SK-N-SH (cell line): ENCODE results near the gene CHMP1A. TPM values are rescaled to one million over a fixed set of nuclear protein-coding genes. Genes with fewer than 3 reads are reported as not detected.

Experiments used
- CTCF ChIA-PET: fragments of 300-600, 350-600 bp; formaldehyde crosslinking; extraction: SDS; loops from one replicate; lab custom pipeline; 2021; lab: Yijun Ruan, JAX
- POLR2A ChIA-PET: fragments of 350-600 bp; sonication (Branson Sonifier 250); formaldehyde crosslinking; extraction: SDS; loops from one replicate; lab custom pipeline; 2020; ENCODE audit warnings: antibody characterized with exemption, inconsistent platforms; lab: Yijun Ruan, JAX
- DNase-seq: peaks from one replicate; pipeline ENCODE4 v3.0.0; 2012
- H2AFZ ChIP-seq: fragments of 200-600 bp; sonication (generic); 2 replicates; pipeline ENCODE4 v1.8.1; 2016; ENCODE audit warnings: antibody characterized with exemption, mild to moderate bottlenecking, low read depth
- H3F3A ChIP-seq: fragments of 200-600 bp; sonication (generic); replicated peaks from 2 replicates; pipeline ENCODE3; 2016; ENCODE audit warnings: antibody characterized with exemption, mild to moderate bottlenecking; ENCODE audit not compliant: insufficient read depth
- H3K27ac ChIP-seq, 2 experiments: fragments of 200-500 bp in 1 of 2; fragments of 200-600 bp in 1 of 2; sonication (Bioruptor generic) in 1 of 2; sonication (generic), shearing (Covaris generic) in 1 of 2; 2 replicates each; pipeline versions ENCODE4 v1.5.1 to v1.6.1; 2014 to 2016; ENCODE audit warnings: low read depth in 2 of 2, inconsistent platforms in 1 of 2, low read length in 1 of 2, mild to moderate bottlenecking in 1 of 2, mixed read lengths in 1 of 2
- H3K27me3 ChIP-seq: fragments of 200-600 bp; sonication (generic), shearing (Covaris generic); 2 replicates; pipeline ENCODE4 v1.6.1; 2016; ENCODE audit warnings: mixed run types; ENCODE audit not compliant: insufficient read depth
- H3K36me3 ChIP-seq, 2 experiments: fragments of 200-500 bp in 1 of 2; fragments of 200-600 bp in 1 of 2; sonication (Bioruptor generic) in 1 of 2; sonication (generic) in 1 of 2; replicated peaks in 1 of 2; 2 replicates each; pipeline versions ENCODE3 to v1.5.1; 2014 to 2016; ENCODE audit warnings: low read length in 1 of 2, mild to moderate bottlenecking in 1 of 2; ENCODE audit not compliant: insufficient read depth in 2 of 2, control insufficient read depth in 1 of 2
- H3K4me1 ChIP-seq, 2 experiments: fragments of 200-500 bp in 1 of 2; fragments of 200-600 bp in 1 of 2; sonication (Bioruptor generic) in 1 of 2; sonication (generic), shearing (Covaris generic) in 1 of 2; 2 replicates each; pipeline versions ENCODE4 v1.5.1 to v1.6.1; 2014 to 2016; ENCODE audit warnings: low read depth in 1 of 2, low read length in 1 of 2, mixed run types in 1 of 2; ENCODE audit not compliant: insufficient read depth in 2 of 2, control insufficient read depth in 1 of 2
- H3K4me2 ChIP-seq: fragments of 200-600 bp; sonication (generic), shearing (Covaris generic); 2 replicates; pipeline ENCODE4 v1.6.1; 2017; ENCODE audit warnings: mixed run types
- H3K4me3 ChIP-seq, 2 experiments: fragments of 200-500 bp in 1 of 2; fragments of 200-600 bp in 1 of 2; sonication (Bioruptor generic) in 1 of 2; sonication (generic), shearing (Covaris generic) in 1 of 2; 2 replicates each; pipeline versions ENCODE4 v1.5.1 to v1.8.1; 2014 to 2016; ENCODE audit warnings: low read depth in 2 of 2, inconsistent platforms in 1 of 2, low read length in 1 of 2, mild to moderate bottlenecking in 1 of 2, mixed read lengths in 1 of 2, moderate library complexity in 1 of 2
- H3K79me2 ChIP-seq: fragments of 200-600 bp; sonication (generic); 2 replicates; pipeline ENCODE4 v1.8.1; 2017; ENCODE audit warnings: mild to moderate bottlenecking; ENCODE audit not compliant: insufficient read depth
- H3K9ac ChIP-seq: fragments of 200-600 bp; sonication (generic); 2 replicates; pipeline ENCODE4 v1.6.1; 2017; ENCODE audit warnings: mixed run types
- H3K9me2 ChIP-seq: fragments of 200-600 bp; sonication (generic); 2 replicates; pipeline ENCODE4 v1.6.1; 2017; ENCODE audit warnings: mixed run types
- H3K9me3 ChIP-seq: fragments of 200-600 bp; sonication (generic); 2 replicates; pipeline ENCODE4 v1.6.1; 2017; ENCODE audit warnings: mixed run types, mild to moderate bottlenecking, moderate library complexity
- H4K20me1 ChIP-seq: fragments of 200-600 bp; sonication (generic); 2 replicates; pipeline ENCODE4 v1.6.1; 2017; ENCODE audit warnings: mild to moderate bottlenecking, mixed run types; ENCODE audit not compliant: insufficient read depth
- FOSL2 ChIP-seq: IDR thresholded peaks from 2 replicates; pipeline ENCODE4 v1.4.0; 2012; ENCODE audit warnings: low read depth, mild to moderate bottlenecking, moderate library complexity, borderline replicate concordance
- IRF3 ChIP-seq: fragments of 150-350 bp; IDR thresholded peaks from 2 replicates; pipeline ENCODE4 v1.6.1; 2016; ENCODE audit warnings: mild to moderate bottlenecking, low read depth, low read length
- JUND ChIP-seq: IDR thresholded peaks from 2 replicates; pipeline ENCODE4 v1.4.0; 2012
- PBX3 ChIP-seq: IDR thresholded peaks from 2 replicates; pipeline ENCODE4; 2012
- RCOR1 ChIP-seq: fragments of 150-350 bp; IDR thresholded peaks from 2 replicates; pipeline ENCODE4 v1.6.1; 2017; ENCODE audit warnings: antibody characterized with exemption, low read length
- TEAD4 ChIP-seq: IDR thresholded peaks from 2 replicates; pipeline ENCODE4 v1.4.0; 2012; ENCODE audit warnings: mild to moderate bottlenecking, borderline replicate concordance; ENCODE audit not compliant: insufficient read depth
- USF2 ChIP-seq: fragments of 150-350 bp; IDR thresholded peaks from 2 replicates; pipeline ENCODE4 v1.6.1; 2017; ENCODE audit warnings: antibody characterized with exemption, low read length, low read depth, borderline replicate concordance
- YY1 ChIP-seq: IDR thresholded peaks from 2 replicates; pipeline ENCODE4 v1.4.0; 2012; ENCODE audit warnings: low read depth, mild to moderate bottlenecking
- WGBS: methylation state at CpG from one replicate; pipeline ENCODE4 v1.1.6; 2017; ENCODE audit warnings: low lambda C conversion rate; 5-methylcytosine and 5-hydroxymethylcytosine counted together
- polyA plus RNA-seq, 3 experiments: library from polyadenylated mRNA; depleted of rRNA; stranded (reverse); fragments of >200 nt; gene quantifications; 2 replicates each; pipeline ENCODE4 v1.2.3, GENCODE V29; 2012
- TF ChIP-seq, protein P1 (sequence below): IDR thresholded peaks from 2 replicates; pipeline ENCODE4 v1.6.1; 2012; ENCODE audit warnings: mild to moderate bottlenecking, low read depth, low read length, moderate library complexity
- TF ChIP-seq, protein P2 (sequence below): IDR thresholded peaks from 2 replicates; pipeline ENCODE4 v1.4.0; 2012; ENCODE audit warnings: low read depth

Gene CHMP1A
- polyA plus RNA-seq, 1 of the 3 experiments (the other 2 are of a cell fraction): 138 TPM

DNA sequence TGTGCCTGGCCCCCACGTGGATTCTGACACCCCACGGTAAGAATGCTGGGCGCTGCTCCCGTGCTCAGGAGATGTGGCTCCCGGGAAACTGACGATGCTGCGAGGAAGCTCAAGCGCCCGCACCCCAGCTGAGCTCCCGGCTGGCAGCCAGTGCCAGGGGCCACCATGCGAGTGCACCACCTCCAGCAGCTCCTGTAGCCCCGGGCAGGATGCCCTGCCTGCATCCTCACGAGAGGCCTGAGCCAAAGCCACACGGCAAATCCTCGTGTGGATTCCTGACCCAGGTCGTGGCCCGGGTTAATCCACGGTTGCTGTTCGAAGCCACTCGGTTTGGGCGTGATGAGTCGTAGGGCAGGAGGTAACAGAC is 55.6 kb downstream of the CHMP1A start:
- H3K9ac ChIP-seq: peak overlapping the region; percentile 29; the same call in 1 of the 2 replicates

More for the DNA sequence above, 55.6 kb downstream of the CHMP1A start:
- peak overlapping the region; percentile 66; the same call in 1 of the 2 replicates for H3K4me2 ChIP-seq
- H3K9me3 ChIP-seq: no peaks in the 10 kb centered on the region
- H3K79me2 ChIP-seq: no peaks in the 10 kb centered on the region
- peak overlapping the region; percentile 79; the same call in 1 of the 2 replicates for H2AFZ ChIP-seq
- ChIA-PET CTCF (interaction anchor here (0.8 to 1.1 kb wide), 4 partner anchors 13 to 44 kb away, joined by 3 to 4 read pairs (median 3); no protein-coding TSS in a partner anchor), POLR2A (interaction anchor here (1.2 kb wide), 1 partner anchor 36 kb away, joined by 3 read pairs; no protein-coding TSS in a partner anchor)
- WGBS: 49% methylated on average over 10 of the region's 22 CpGs
- DNase-seq: no peak
- peak overlapping the region in 1 of 2 experiments; percentile 77; a peak in 2 of 4 replicates for H3K27ac ChIP-seq
- H3K4me1 ChIP-seq: peaks cover 13 to 14% of the 10 kb centered on the region in 2 experiments; a peak in 3 of 4 replicates
- H3K27me3 ChIP-seq: no peaks in the 10 kb centered on the region
- no peaks in the 10 kb centered on the region for H4K20me1 ChIP-seq
- H3K36me3 ChIP-seq: no peaks in the 10 kb centered on the region
- TF ChIP-seq PBX3 (no peak), YY1 (no peak), RCOR1 (no peak), IRF3 (no peak), USF2 (no peak), TEAD4 (no peak), JUND (no peak), FOSL2 (no peak)
- TF ChIP-seq, protein P1, sequence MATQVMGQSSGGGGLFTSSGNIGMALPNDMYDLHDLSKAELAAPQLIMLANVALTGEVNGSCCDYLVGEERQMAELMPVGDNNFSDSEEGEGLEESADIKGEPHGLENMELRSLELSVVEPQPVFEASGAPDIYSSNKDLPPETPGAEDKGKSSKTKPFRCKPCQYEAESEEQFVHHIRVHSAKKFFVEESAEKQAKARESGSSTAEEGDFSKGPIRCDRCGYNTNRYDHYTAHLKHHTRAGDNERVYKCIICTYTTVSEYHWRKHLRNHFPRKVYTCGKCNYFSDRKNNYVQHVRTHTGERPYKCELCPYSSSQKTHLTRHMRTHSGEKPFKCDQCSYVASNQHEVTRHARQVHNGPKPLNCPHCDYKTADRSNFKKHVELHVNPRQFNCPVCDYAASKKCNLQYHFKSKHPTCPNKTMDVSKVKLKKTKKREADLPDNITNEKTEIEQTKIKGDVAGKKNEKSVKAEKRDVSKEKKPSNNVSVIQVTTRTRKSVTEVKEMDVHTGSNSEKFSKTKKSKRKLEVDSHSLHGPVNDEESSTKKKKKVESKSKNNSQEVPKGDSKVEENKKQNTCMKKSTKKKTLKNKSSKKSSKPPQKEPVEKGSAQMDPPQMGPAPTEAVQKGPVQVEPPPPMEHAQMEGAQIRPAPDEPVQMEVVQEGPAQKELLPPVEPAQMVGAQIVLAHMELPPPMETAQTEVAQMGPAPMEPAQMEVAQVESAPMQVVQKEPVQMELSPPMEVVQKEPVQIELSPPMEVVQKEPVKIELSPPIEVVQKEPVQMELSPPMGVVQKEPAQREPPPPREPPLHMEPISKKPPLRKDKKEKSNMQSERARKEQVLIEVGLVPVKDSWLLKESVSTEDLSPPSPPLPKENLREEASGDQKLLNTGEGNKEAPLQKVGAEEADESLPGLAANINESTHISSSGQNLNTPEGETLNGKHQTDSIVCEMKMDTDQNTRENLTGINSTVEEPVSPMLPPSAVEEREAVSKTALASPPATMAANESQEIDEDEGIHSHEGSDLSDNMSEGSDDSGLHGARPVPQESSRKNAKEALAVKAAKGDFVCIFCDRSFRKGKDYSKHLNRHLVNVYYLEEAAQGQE: no peak
- TF ChIP-seq, protein P2, sequence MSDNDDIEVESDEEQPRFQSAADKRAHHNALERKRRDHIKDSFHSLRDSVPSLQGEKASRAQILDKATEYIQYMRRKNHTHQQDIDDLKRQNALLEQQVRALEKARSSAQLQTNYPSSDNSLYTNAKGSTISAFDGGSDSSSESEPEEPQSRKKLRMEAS: no peak
- H3K9me2 ChIP-seq: no peaks in the 10 kb centered on the region
- no peak overlapping the region for H3K4me3 ChIP-seq
- peaks cover 15% of the 10 kb centered on the region for H3F3A ChIP-seq
